ENCODE measurements around the gene HSD17B1. TPM values are rescaled to one million over a fixed set of nuclear protein-coding genes. Genes with fewer than 3 reads are reported as not detected.
A peak's percentile ranks its signal among the peaks of the same experiment; 100 is the strongest.

HSD17B1 gene
- total and polyA plus RNA-seq, 2 of the 13 experiments (the other 11 are each of a cell fraction or from before 2014, with no cell fraction given), result 0.54 to 0.93 TPM

- 0 out of 2 replicates have a peak, but pooled peaks have one; percentile 41 for TF ChIP-seq ZNF567 (CRISPR knock-in tag; IDR thresholded peaks at IDR 0.05; ENCODE audit: borderline replicate concordance)
- TF ChIP-seq ZNF446 (CRISPR knock-in tag; IDR thresholded peaks at IDR 0.05), result peak; percentile 25; the same call in 1 of the 2 replicates
- TF ChIP-seq ZNF549 (CRISPR knock-in tag; IDR thresholded peaks at IDR 0.05), result no peak
- no peak for TF ChIP-seq NFRKB (IDR thresholded peaks at IDR 0.05)
- 0 out of 2 replicates have a peak, but pooled peaks have one; percentile 2 for TF ChIP-seq ZNF7 (CRISPR knock-in tag; IDR thresholded peaks at IDR 0.05)
- TF ChIP-seq ZBTB4 (CRISPR knock-in tag; IDR thresholded peaks at IDR 0.05; ENCODE audit: borderline replicate concordance), result peak; percentile 77
- TF ChIP-seq HHEX (CRISPR knock-in tag; IDR thresholded peaks at IDR 0.05), result no peak
- peak; percentile 72; the same call in 1 of the 2 replicates for TF ChIP-seq FOXK1 (CRISPR knock-in tag; IDR thresholded peaks at IDR 0.05; ENCODE audit: borderline replicate concordance, low read depth)
- peak; percentile 72 for TF ChIP-seq TFDP2 (CRISPR knock-in tag; IDR thresholded peaks at IDR 0.05)
- no peak for TF ChIP-seq PRPF4 (IDR thresholded peaks at IDR 0.05; ENCODE audit: low read depth, low read length, poor library complexity, severe bottlenecking)
- peak; percentile 72; the same call in 1 of the 2 replicates for TF ChIP-seq CCDC6 (CRISPR knock-in tag; IDR thresholded peaks at IDR 0.05)
- TF ChIP-seq MEF2D (CRISPR knock-in tag; IDR thresholded peaks at IDR 0.05), result peak; percentile 82
- TF ChIP-seq ZNF18 (CRISPR knock-in tag; IDR thresholded peaks at IDR 0.05; ENCODE audit: insufficient replicate concordance), result peak; percentile 98
- peak; percentile 65 for TF ChIP-seq ZNF574 (CRISPR knock-in tag; IDR thresholded peaks at IDR 0.05)
- TF ChIP-seq SATB2 (CRISPR knock-in tag; IDR thresholded peaks at IDR 0.05), result no peak
- TF ChIP-seq PHF8 (CRISPR knock-in tag; IDR thresholded peaks at IDR 0.05), result no peak; the same call in 1 of the 2 replicates
- TF ChIP-seq CEBPG (CRISPR knock-in tag; IDR thresholded peaks at IDR 0.05), result peak; percentile 51
- TF ChIP-seq PHF5A (CRISPR knock-in tag; IDR thresholded peaks at IDR 0.05; ENCODE audit: low read depth, unreplicated experiment), result peak; percentile 77
- TF ChIP-seq ZNF431 (CRISPR knock-in tag; IDR thresholded peaks at IDR 0.05; ENCODE audit: borderline replicate concordance, low read depth), result peak; percentile 90; the same call in 1 of the 2 replicates
These were observed 11.5 kb upstream of the HSD17B1 start (continued) for GRCh38 chr17:42541041-42541833.
